HepG2 (cell line): ENCODE results near the gene SRP19. TPM values are rescaled to one million over a fixed set of nuclear protein-coding genes. Genes with fewer than 3 reads are reported as not detected.

Source experiments
- ATAC-seq: fragments of 200-7000 bp; cut with Tn5 transposase; 3 replicates; pipeline ENCODE4 v1.9.1; 2020; ENCODE audit warnings: mild to moderate bottlenecking, moderate library complexity
- BruUV-seq: library from RNA; stranded (reverse); fragments of 400-500 nt; replicated peaks from 2 replicates; lab custom pipeline; 2021; lab: Mats Ljungman, UMichigan
- CTCF ChIA-PET: fragments of 300-600 bp; formaldehyde crosslinking; extraction: SDS; loops from one replicate; lab custom pipeline; 2021; ENCODE audit warnings: low total read pairs, inconsistent platforms, low intra/inter-chr PET ratio; lab: Yijun Ruan, JAX
- POLR2A ChIA-PET: fragments of 350-600 bp; sonication (Branson Sonifier 250); formaldehyde crosslinking; loops from one replicate; lab custom pipeline; 2020; ENCODE audit warnings: antibody characterized with exemption, inconsistent platforms; lab: Yijun Ruan, JAX
- DNase-seq: peaks from one replicate; pipeline ENCODE4 v3.0.0-alpha.2; 2015; ENCODE audit warnings: low spot score
- FAIRE-seq: peaks from 3 replicates; lab custom pipeline; 2011; peaks lifted over from hg19 to GRCh38; lab: Jason Lieb, UNC
- H2AFZ ChIP-seq: one replicate; pipeline ENCODE4 v1.6.1; 2011; ENCODE audit warnings: low read length, inconsistent platforms
- H3K27ac ChIP-seq: fragments of 300-600 bp; 3 replicates; pipeline ENCODE4 v1.8.0; 2011; ENCODE audit warnings: mixed run types, mild to moderate bottlenecking, mixed read lengths, low read length, inconsistent platforms; ENCODE audit not compliant: insufficient read depth; ENCODE audit errors: extremely low read length
- H3K27me3 ChIP-seq, 2 experiments: fragments of 200-600 bp in 1 of 2; 2 replicates in 1 of 2; 3 replicates in 1 of 2; pipeline versions ENCODE4 v1.6.0 to v1.8.0; 2011; ENCODE audit warnings: low read length in 2 of 2, mild to moderate bottlenecking in 2 of 2, moderate library complexity in 2 of 2, inconsistent platforms in 1 of 2; ENCODE audit not compliant: insufficient read depth in 2 of 2, control insufficient read depth in 1 of 2
- H3K36me3 ChIP-seq, 2 experiments: fragments of 200-600 bp in 1 of 2; replicated peaks in 1 of 2; 2 replicates in 1 of 2; 3 replicates in 1 of 2; pipeline versions ENCODE4 v1.5.1 to v1.8.0; 2011; ENCODE audit warnings: low read length in 2 of 2, inconsistent platforms in 1 of 2; ENCODE audit not compliant: insufficient read depth in 2 of 2, control insufficient read depth in 1 of 2
- H3K4me1 ChIP-seq: 2 replicates; pipeline ENCODE4 v1.5.1; 2012; ENCODE audit warnings: low read length, inconsistent platforms; ENCODE audit not compliant: insufficient read depth
- H3K4me2 ChIP-seq: 2 replicates; pipeline ENCODE4 v1.6.0; 2011; ENCODE audit warnings: low read depth, low read length, inconsistent platforms
- H3K4me3 ChIP-seq, 3 experiments: fragments of 200-600 bp in 1 of 3; sonication (generic), shearing (Covaris generic) in 1 of 3; replicated peaks in 1 of 3; 2 replicates each; pipeline ENCODE4 v1.5.1; 2011 to 2016; ENCODE audit warnings: low read length in 3 of 3, inconsistent platforms in 2 of 3, low read depth in 2 of 3, mild to moderate bottlenecking in 2 of 3, control low read depth in 1 of 3, mixed read lengths in 1 of 3; ENCODE audit not compliant: insufficient read depth in 1 of 3
- H3K79me2 ChIP-seq: one replicate; pipeline ENCODE4 v1.6.1; 2011; ENCODE audit warnings: low read length, inconsistent platforms; ENCODE audit not compliant: insufficient read depth
- H3K9ac ChIP-seq: 2 replicates; pipeline ENCODE4 v1.6.0; 2011; ENCODE audit warnings: mild to moderate bottlenecking, low read depth, low read length, inconsistent platforms; ENCODE audit not compliant: insufficient read depth
- H3K9me3 ChIP-seq: 2 replicates; pipeline ENCODE4 v1.5.1; 2012; ENCODE audit warnings: mild to moderate bottlenecking, low read length
- H4K20me1 ChIP-seq: 2 replicates; pipeline ENCODE4 v1.6.0; 2011; ENCODE audit warnings: inconsistent platforms, mild to moderate bottlenecking, low read length, moderate library complexity; ENCODE audit not compliant: insufficient read depth
- CCAR2 ChIP-seq: fragments of 200-400 bp; formaldehyde crosslinking; optimal IDR thresholded peaks from 2 replicates; pipeline ENCODE3; 2018; ENCODE audit warnings: low read depth, mild to moderate bottlenecking, low read length, moderate library complexity
- ELF1 ChIP-seq: sonication (generic); formaldehyde crosslinking; IDR thresholded peaks from 2 replicates; pipeline ENCODE4 v1.4.0; 2020; ENCODE audit warnings: missing genetic modification reagents
- FOSL2 ChIP-seq: sonication (generic); formaldehyde crosslinking; IDR thresholded peaks from 2 replicates; pipeline ENCODE4 v1.4.0; 2020; ENCODE audit warnings: missing genetic modification reagents
- HDAC1 ChIP-seq: sonication (generic); formaldehyde crosslinking; IDR thresholded peaks from 2 replicates; pipeline ENCODE4 v1.5.1; 2020; ENCODE audit warnings: mild to moderate bottlenecking, missing genetic modification reagents
- HNF4A ChIP-seq: sonication (generic); formaldehyde crosslinking; IDR thresholded peaks from 2 replicates; pipeline ENCODE4 v1.4.0; 2020; ENCODE audit warnings: missing genetic modification reagents
- IRF2 ChIP-seq: IDR thresholded peaks from 2 replicates; pipeline ENCODE4 v1.6.1; 2018; ENCODE audit warnings: missing genetic modification reagents, missing compliant biosample characterization
- KLF12 ChIP-seq: sonication (generic); formaldehyde crosslinking; IDR thresholded peaks from 2 replicates; pipeline ENCODE4 v1.4.0; 2020; ENCODE audit warnings: missing genetic modification reagents, borderline replicate concordance
- NFE2L1 ChIP-seq: sonication (generic); formaldehyde crosslinking; IDR thresholded peaks from 2 replicates; pipeline ENCODE4 v1.4.0; 2020; ENCODE audit warnings: missing genetic modification reagents, mild to moderate bottlenecking, borderline replicate concordance
- POGZ ChIP-seq: sonication (generic); formaldehyde crosslinking; IDR thresholded peaks from 2 replicates; pipeline ENCODE4 v1.4.0; 2020; ENCODE audit warnings: mild to moderate bottlenecking, missing genetic modification reagents
- PPARG ChIP-seq: conservative IDR thresholded peaks from 2 replicates; pipeline ENCODE4 v1.6.1; 2016; ENCODE audit warnings: missing biosample characterization, missing genetic modification reagents
- SAP130 ChIP-seq: IDR thresholded peaks from 2 replicates; pipeline ENCODE4 v1.6.1; 2016; ENCODE audit warnings: low read depth
- SIX1 ChIP-seq: sonication (generic); formaldehyde crosslinking; IDR thresholded peaks from 2 replicates; pipeline ENCODE4 v1.4.0; 2020; ENCODE audit warnings: missing genetic modification reagents, borderline replicate concordance
- ZNF121 ChIP-seq: sonication (generic); formaldehyde crosslinking; IDR thresholded peaks from 2 replicates; pipeline ENCODE4 v1.5.0; 2020; ENCODE audit warnings: mild to moderate bottlenecking, missing genetic modification reagents
- ZNF205 ChIP-seq: IDR thresholded peaks from 2 replicates; pipeline ENCODE4 v1.6.1; 2018; ENCODE audit warnings: missing biosample characterization, missing genetic modification reagents
- ZNF33B ChIP-seq: sonication (generic); formaldehyde crosslinking; IDR thresholded peaks from 2 replicates; pipeline ENCODE4 v1.5.1; 2020; ENCODE audit warnings: mild to moderate bottlenecking, missing genetic modification reagents
- ZNF569 ChIP-seq: sonication (generic); formaldehyde crosslinking; IDR thresholded peaks from 2 replicates; pipeline ENCODE4 v1.5.0; 2020; ENCODE audit warnings: mild to moderate bottlenecking, missing genetic modification reagents, moderate library complexity, borderline replicate concordance
- ZNF614 ChIP-seq: IDR thresholded peaks from 2 replicates; pipeline ENCODE4 v1.6.1; 2018; ENCODE audit warnings: missing biosample characterization, missing genetic modification reagents, inconsistent platforms, borderline replicate concordance
- ZNF670 ChIP-seq: sonication (generic); formaldehyde crosslinking; IDR thresholded peaks from 2 replicates; pipeline ENCODE4 v1.8.0; 2022; ENCODE audit warnings: mild to moderate bottlenecking, missing genetic modification reagents, borderline replicate concordance
- ZNF768 ChIP-seq: sonication (generic); formaldehyde crosslinking; IDR thresholded peaks from 2 replicates; pipeline ENCODE4 v1.4.0; 2020; ENCODE audit warnings: missing genetic modification reagents
- WGBS: methylation state at CpG from one replicate; pipeline ENCODE4 v1.1.6; 2017; ENCODE audit warnings: low lambda C conversion rate; 5-methylcytosine and 5-hydroxymethylcytosine counted together
- in situ Hi-C: cut with HindIII; loops from 2 replicates; pipeline ENCODE4 v1.10.0; 2017; ENCODE audit warnings: low pct_unique_long_range_greater_than_20kb; ENCODE audit not compliant: extremely low pct_ligation_motif_present
- intact Hi-C: fragments of 100-400 bp; cut with micrococcal nuclease; formaldehyde crosslinking; loops from one replicate; pipeline ENCODE4 v1.10.0; 2022; ENCODE audit not compliant: unreplicated experiment
- polyA plus RNA-seq, 8 experiments: library from polyadenylated mRNA; depleted of rRNA in 3 of 8; stranded (reverse) in 7 of 8; unstranded in 1 of 8; fragments of >200 nt; fragmentation: Illumina TruSeq in 4 of 8; extraction: Trizol in 4 of 8; gene quantifications; 2 replicates each; pipeline versions ENCODE4 v1.2.1 to v1.2.3, GENCODE V29; 2011 to 2016; ENCODE audit warnings: low read depth in 4 of 8, missing spikeins in 1 of 8, mixed read lengths in 1 of 8; ENCODE audit not compliant: insufficient read depth in 1 of 8
- total RNA-seq, 5 experiments: library from RNA; depleted of rRNA; stranded (reverse); fragments of >200 nt; fragmentation: Illumina TruSeq; extraction: Trizol; gene quantifications; 2 replicates each; pipeline ENCODE4 v1.2.3, GENCODE V29; 2016; ENCODE audit warnings: low read depth in 1 of 5
- TF ChIP-seq, protein P1 (sequence below): IDR thresholded peaks from 2 replicates; pipeline ENCODE4 v1.6.1; 2016
- TF ChIP-seq, protein P2 (sequence below): sonication (generic); formaldehyde crosslinking; IDR thresholded peaks from 2 replicates; pipeline ENCODE4 v1.5.0; 2020; ENCODE audit warnings: mild to moderate bottlenecking, missing genetic modification reagents, moderate library complexity

SRP19 gene
- total and polyA plus RNA-seq, 2 of the 13 experiments (the other 11 are each of a cell fraction or from before 2014, with no cell fraction given), result 46.9 to 143 TPM

DNA sequence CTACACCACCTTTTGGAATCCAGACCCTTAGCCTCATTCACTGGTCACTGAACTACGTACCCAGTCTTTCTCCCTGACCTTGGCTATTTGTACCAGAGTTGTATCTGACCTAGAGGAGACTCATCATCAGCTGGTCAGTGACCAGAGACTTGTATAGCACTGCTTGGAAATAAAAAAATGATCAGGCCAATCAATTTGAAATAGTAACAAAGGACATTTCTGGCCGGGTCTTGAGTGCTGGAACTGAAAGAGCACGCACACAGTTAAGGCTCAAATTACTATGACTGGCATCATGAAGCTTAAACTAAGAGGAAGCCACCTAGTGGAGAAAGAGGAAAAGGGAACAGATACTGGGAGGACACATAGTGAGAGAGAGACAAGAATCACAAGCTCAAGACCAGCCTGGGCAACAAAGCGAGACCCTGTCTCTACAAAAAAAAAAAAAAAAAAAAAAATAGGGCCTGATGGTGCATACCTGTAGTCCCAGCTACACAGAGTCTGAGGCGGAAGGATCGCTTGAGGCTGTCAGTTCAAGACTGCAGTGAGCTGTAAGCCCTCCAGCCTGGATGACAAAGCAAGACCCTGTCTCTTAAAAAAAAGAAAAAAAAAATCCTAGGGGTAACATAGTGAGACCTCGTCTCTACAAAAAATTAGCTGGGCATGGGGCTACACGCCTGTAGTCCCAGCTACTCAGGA is 12.8 kb upstream of the SRP19 start:
- FAIRE-seq (peak; percentile 52), ATAC-seq (peak; percentile 99), DNase-seq (peak; percentile 76)
- no peaks in the 10 kb centered on the region for H3K27me3 ChIP-seq
- CTCF ChIA-PET, result interaction anchor here (0.7 to 0.9 kb wide), 2 partner anchors 156 to 297 kb away, joined by 3 to 4 read pairs; no protein-coding TSS in a partner anchor
- H3K36me3 ChIP-seq, result no peaks in the 10 kb centered on the region
- 26% methylated on average over 8 of the region's 8 CpGs for WGBS
- no peak overlapping the region for H3K9ac ChIP-seq
- intact Hi-C loops (loop anchor here (2.0 kb wide), 2 partner anchors 155 to 297 kb away; no protein-coding TSS in a partner anchor), in situ Hi-C loops (loop anchor here (5.0 kb wide), 2 partner anchors 156 to 296 kb away; no protein-coding TSS in a partner anchor)
- H3K27ac ChIP-seq, result no peak overlapping the region
- H3K9me3 ChIP-seq, result no peaks in the 10 kb centered on the region
- peaks cover 16% of the 10 kb centered on the region for H3K4me1 ChIP-seq
- no peaks in the 10 kb centered on the region for H4K20me1 ChIP-seq
- no TSS peak for BruUV-seq
- no peaks in the 10 kb centered on the region for H3K79me2 ChIP-seq
- H2AFZ ChIP-seq, result peak overlapping the region; percentile 70
- POLR2A ChIA-PET, result interaction anchor here (0.8 to 1.5 kb wide), 2 partner anchors 13 to 638 kb away, joined by 3 to 12 read pairs; partner anchors contain the start of gene SRP19
- peak overlapping the region in 1 of 3 experiments; percentile 39; a peak in 1 of 6 replicates for H3K4me3 ChIP-seq
- H3K4me2 ChIP-seq, result peak overlapping the region; percentile 70
- no peak for TF ChIP-seq KLF12 (CRISPR knock-in tag)
- TF ChIP-seq ZNF614, result peak; percentile 58; the same call in 1 of the 2 replicates
- TF ChIP-seq NFE2L1, result no peak
- no peak for TF ChIP-seq ZNF205 (CRISPR knock-in tag)
- no peak for TF ChIP-seq CCAR2
- TF ChIP-seq, protein P1, sequence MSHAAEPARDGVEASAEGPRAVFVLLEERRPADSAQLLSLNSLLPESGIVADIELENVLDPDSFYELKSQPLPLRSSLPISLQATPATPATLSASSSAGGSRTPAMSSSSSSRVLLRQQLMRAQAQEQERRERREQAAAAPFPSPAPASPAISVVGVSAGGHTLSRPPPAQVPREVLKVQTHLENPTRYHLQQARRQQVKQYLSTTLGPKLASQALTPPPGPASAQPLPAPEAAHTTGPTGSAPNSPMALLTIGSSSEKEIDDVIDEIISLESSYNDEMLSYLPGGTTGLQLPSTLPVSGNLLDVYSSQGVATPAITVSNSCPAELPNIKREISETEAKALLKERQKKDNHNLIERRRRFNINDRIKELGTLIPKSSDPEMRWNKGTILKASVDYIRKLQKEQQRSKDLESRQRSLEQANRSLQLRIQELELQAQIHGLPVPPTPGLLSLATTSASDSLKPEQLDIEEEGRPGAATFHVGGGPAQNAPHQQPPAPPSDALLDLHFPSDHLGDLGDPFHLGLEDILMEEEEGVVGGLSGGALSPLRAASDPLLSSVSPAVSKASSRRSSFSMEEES (CRISPR knock-in tag), result 0 out of 2 replicates have a peak, but pooled peaks have one; percentile 23
- TF ChIP-seq ELF1 (CRISPR knock-in tag), result 0 out of 2 replicates have a peak, but pooled peaks have one; percentile 48
- TF ChIP-seq ZNF121 (CRISPR knock-in tag), result peak; percentile 76; the same call in 1 of the 2 replicates
- TF ChIP-seq HNF4A (CRISPR knock-in tag), result peak; percentile 43; the same call in 1 of the 2 replicates
- TF ChIP-seq ZNF569 (CRISPR knock-in tag), result no peak
- TF ChIP-seq PPARG (CRISPR knock-in tag), result peak; percentile 11; the same call in 1 of the 2 replicates
- TF ChIP-seq HDAC1 (CRISPR knock-in tag), result no peak
- no peak for TF ChIP-seq ZNF670 (CRISPR knock-in tag)
- no peak for TF ChIP-seq ZNF33B (CRISPR knock-in tag)
- 0 out of 2 replicates have a peak, but pooled peaks have one; percentile 20 for TF ChIP-seq IRF2
- peak; percentile 11; the same call in 1 of the 2 replicates for TF ChIP-seq FOSL2 (CRISPR knock-in tag)
- TF ChIP-seq, protein P2, sequence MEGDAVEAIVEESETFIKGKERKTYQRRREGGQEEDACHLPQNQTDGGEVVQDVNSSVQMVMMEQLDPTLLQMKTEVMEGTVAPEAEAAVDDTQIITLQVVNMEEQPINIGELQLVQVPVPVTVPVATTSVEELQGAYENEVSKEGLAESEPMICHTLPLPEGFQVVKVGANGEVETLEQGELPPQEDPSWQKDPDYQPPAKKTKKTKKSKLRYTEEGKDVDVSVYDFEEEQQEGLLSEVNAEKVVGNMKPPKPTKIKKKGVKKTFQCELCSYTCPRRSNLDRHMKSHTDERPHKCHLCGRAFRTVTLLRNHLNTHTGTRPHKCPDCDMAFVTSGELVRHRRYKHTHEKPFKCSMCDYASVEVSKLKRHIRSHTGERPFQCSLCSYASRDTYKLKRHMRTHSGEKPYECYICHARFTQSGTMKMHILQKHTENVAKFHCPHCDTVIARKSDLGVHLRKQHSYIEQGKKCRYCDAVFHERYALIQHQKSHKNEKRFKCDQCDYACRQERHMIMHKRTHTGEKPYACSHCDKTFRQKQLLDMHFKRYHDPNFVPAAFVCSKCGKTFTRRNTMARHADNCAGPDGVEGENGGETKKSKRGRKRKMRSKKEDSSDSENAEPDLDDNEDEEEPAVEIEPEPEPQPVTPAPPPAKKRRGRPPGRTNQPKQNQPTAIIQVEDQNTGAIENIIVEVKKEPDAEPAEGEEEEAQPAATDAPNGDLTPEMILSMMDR (CRISPR knock-in tag), result peak; percentile 78
- 0 out of 2 replicates have a peak, but pooled peaks have one; percentile 22 for TF ChIP-seq POGZ (CRISPR knock-in tag)
- peak; percentile 22; the same call in 1 of the 2 replicates for TF ChIP-seq SAP130 (CRISPR knock-in tag)
- peak; percentile 91 for TF ChIP-seq SIX1
- TF ChIP-seq ZNF768 (CRISPR knock-in tag), result no peak
